ENCODE measurements around the gene SEC14L5.

Gene SEC14L5

GRCh38 chr16:5012887-5013286, 54.8 kb downstream of the SEC14L5 start:
- POLR2A ChIA-PET = no interaction called here
- DNase-seq (ENCODE audit: low read depth, low spot score) = no peak
- H3K4me3 ChIP-seq (ENCODE audit: low read depth, low read length) = no peak overlapping the region
- CTCF ChIA-PET = no interaction called here
- TF ChIP-seq CTCF (IDR thresholded peaks at IDR 0.05; ENCODE audit: insufficient read depth, low read length, missing control alignments) = no peak

DNA sequence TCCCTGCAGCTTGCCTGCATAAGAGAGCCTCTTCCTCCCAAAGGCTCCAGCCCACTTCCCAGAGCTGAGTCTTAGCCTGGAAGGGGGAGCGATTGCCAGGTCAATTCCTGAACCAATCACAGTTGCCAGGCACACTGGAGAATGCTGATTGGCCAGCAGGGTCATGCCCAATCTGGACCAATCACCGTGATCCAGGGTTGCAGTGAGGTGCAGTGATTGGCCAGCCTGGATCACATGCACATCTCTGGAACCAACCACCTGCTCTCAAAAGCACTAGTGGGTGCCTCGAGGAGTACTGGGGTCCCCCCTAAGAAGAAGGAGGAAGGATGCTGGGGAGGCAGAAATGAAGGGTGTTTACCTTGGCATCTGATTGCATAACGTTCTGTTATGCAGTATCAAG, 57.2 kb downstream of the SEC14L5 start:
- ChIA-PET CTCF (no interaction called here), POLR2A (no interaction called here)
- no peak for DNase-seq (ENCODE audit: low read depth, low spot score)
- no peak for TF ChIP-seq CTCF (IDR thresholded peaks at IDR 0.05; ENCODE audit: insufficient read depth, low read length, missing control alignments)
- H3K4me3 ChIP-seq (ENCODE audit: low read depth, low read length) = no peak overlapping the region

DNA sequence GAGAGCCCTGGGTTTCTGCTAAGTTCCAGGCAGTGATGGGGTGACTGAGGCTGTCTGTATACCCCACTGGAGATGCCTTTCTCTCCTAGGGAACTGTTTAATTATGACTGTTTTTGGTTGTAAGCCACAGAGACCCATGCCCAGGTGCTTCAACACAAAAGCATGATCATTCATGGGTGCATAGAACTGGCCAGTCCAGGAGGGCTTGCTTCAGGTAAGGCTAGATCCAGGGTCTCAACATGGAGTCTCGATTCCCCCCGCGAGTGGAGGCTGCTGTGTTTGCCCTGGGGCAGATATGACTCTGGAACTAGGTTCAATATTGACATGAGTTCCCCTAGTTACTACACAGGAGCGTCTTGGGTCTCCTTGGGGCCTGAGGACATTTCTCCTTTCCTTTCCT, 57.8 kb downstream of the SEC14L5 start:
- ChIA-PET CTCF (no interaction called here), POLR2A (no interaction called here)
- H3K4me3 ChIP-seq (ENCODE audit: low read depth, low read length) = no peak overlapping the region
- no peak for TF ChIP-seq CTCF (IDR thresholded peaks at IDR 0.05; ENCODE audit: insufficient read depth, low read length, missing control alignments)
- DNase-seq (ENCODE audit: low read depth, low spot score) = no peak

DNA sequence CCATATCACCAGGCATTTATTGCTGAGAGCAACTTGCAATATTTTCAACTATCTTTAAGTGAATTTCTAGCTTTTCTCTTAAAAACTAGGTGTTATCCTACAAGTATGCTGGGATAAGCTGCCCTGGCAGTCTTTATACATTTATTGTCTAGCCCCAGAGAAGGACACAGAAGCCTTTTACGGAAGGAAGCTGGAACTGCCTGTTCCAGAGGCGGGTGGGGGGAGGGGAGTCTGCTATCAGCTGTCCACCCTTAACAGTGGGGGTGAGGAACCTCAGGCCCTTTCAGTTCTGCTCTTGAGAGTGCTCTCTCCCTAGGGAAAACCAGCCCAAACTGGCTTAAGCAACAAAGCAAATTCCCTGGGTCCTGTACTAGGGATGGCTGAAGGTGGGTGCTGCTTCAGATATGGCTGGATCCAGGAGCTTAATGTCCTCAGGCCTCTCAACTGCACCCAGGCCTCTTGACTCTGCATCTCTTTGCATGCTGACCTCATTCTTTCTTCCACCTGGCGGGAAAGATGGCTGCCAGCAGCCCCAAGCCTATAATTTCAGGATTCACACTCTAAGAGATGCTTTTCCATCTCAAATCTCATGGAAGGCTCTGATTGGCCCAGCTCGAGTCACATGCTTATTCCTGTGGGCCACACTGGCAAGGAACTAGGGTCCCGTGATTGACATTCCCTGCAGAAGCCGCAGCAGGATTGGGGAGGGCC, 59.0 kb downstream of the SEC14L5 start:
- ChIA-PET POLR2A (no interaction called here), CTCF (no interaction called here)
- no peak for DNase-seq (ENCODE audit: low read depth, low spot score)
- TF ChIP-seq CTCF (IDR thresholded peaks at IDR 0.05; ENCODE audit: insufficient read depth, low read length, missing control alignments) = no peak
- no peak overlapping the region for H3K4me3 ChIP-seq (ENCODE audit: low read depth, low read length)

- ChIA-PET POLR2A (no interaction called here), CTCF (no interaction called here)
- no peak for DNase-seq (ENCODE audit: low read depth, low spot score)
- no peak overlapping the region for H3K4me3 ChIP-seq (ENCODE audit: low read depth, low read length)
- TF ChIP-seq CTCF (IDR thresholded peaks at IDR 0.05; ENCODE audit: insufficient read depth, low read length, missing control alignments) = no peak
These were observed 59.5 kb downstream of the SEC14L5 start for GRCh38 chr16:5017678-5017969.

DNA sequence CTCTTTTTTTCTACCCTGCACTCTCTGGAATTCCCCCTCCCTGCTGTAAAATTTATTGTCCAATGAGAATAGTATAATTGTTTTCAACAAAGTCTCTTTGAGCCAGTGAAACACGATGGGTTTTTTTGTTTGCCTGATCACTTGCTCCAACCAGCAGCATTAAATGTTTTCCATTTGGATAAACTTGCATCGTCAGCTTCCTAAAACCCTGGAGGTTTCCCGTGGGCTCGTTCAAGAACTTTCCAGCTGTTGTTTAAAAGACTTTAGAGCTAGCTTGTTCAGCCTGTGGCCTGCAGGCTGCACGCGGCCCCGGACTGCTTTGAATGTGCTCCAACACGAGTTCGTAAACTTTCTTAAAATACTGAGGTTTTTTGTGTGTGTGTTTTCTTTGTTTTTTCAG, 60.7 kb downstream of the SEC14L5 start:
- DNase-seq (ENCODE audit: low read depth, low spot score) = no peak
- TF ChIP-seq CTCF (IDR thresholded peaks at IDR 0.05; ENCODE audit: insufficient read depth, low read length, missing control alignments) = no peak
- POLR2A ChIA-PET = no interaction called here
- H3K4me3 ChIP-seq (ENCODE audit: low read depth, low read length) = no peak overlapping the region
- CTCF ChIA-PET = interaction anchor here (1.2 kb wide), 1 partner anchor 23 kb away, joined by 3 read pairs; no protein-coding TSS in a partner anchor

All from AG04449 (cell line).